Stimulated activated CD4-positive, alpha-beta T cell treated with anti-CD3 and anti-CD28 coated beads, Interleukin-4, amount 100 ng/mL, for 1 hour (primary cell): ENCODE data around the gene RIPOR3.
"Not testable (repeated sequence)": the region's sequence is repeated elsewhere in the genome, so short reads cannot be mapped to it uniquely, and the experiment has no call there.

Source experiments
- DNase-seq: peaks from one replicate; pipeline ENCODE4 v3.0.0-alpha.2; 2020

RIPOR3 gene

GRCh38 chr20:50679753-50680104 is 11.6 kb downstream of the RIPOR3 start:
- no peak for DNase-seq

- no peak for DNase-seq
Measured at GRCh38 chr20:50678169-50678898, 13.0 kb downstream of the RIPOR3 start.

DNA sequence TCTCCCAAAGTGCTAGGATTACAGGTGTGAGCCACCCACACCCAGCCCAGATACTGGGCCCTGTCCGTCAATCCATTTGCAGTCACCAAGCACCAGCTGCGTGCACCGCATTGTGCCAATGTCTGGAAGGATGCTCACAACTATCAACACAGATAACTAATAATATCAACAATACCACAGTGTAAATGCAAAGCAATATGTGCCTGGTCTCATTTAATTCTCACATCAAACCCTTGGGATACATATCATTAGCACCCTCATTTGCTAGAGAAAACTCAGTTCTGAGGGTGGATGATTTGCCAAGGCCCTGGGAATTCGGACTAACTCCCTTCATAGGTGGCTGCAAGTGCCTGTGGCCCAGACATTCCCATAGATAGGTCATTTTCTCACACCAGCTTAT is 14.5 kb downstream of the RIPOR3 start:
- DNase-seq: no peak

GRCh38 chr20:50676377-50676731 is 15.0 kb downstream of the RIPOR3 start:
- DNase-seq: not testable (repeated sequence)

DNA sequence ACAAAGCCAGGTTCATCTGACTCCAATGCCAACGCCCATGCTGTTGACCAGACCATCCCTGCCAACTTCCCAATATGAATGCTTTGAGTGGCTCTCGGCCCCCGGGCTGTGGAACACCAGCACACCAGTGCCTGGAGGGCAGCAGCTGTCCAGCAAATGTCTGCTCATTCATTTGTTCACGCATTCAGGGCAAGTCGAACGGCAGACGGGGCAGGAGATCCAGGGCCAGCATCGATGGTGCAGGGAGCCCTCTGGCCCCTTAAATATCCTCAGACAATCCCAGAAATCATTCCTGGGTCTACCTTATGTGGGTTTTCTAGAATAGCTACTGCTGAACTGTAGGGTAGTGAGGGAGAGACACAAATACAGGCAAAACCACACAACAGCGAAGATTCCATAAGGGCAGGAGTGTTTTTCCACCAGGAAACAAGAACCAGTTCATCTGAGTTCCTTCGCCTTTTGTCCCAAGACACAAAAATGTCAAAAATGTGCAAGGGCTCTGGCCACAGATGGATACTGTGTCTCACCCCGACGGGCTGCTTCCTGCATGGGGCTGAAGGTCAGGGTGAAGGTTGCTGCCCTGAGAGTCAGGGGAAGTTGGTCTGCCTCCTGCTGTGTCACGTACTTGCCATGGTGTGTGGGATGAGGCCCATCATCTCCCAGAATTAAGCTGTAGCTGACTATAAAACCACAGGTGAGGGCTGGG is 15.5 kb downstream of the RIPOR3 start:
- no peak for DNase-seq

- DNase-seq: no peak
Measured at GRCh38 chr20:50674138-50674825, 17.1 kb downstream of the RIPOR3 start.

DNA sequence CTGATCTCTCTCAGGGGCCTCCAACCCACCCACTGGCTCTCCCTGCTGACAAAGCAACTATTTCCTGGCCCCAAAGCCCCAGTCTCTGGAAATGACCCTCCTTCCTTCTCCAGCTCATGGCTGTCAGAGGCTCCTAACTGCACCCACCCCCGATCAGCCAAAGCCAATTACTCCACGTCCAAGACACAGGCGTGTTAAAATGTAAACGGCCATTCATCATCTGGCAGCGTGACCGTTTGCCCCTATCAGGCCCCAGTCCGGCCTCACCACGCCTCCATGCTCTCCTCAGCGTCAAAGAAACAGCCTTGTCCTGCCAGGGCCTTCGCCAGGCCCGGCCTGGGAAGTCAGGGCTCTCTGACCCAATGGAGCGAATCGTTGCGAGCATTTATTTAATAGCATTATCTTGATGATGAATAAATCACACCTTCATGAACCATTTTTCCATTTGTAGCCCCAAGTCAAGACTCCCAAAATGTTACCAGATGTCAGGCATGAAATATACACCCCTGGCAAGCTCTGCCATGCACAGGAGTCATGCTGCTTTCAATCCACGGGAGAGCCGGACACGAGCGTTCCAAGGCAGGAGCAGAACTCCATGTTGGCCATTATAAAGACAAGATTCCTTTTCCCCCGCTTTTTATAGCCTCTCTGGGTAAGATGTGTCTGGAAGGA is 17.7 kb downstream of the RIPOR3 start:
- no peak for DNase-seq

DNA sequence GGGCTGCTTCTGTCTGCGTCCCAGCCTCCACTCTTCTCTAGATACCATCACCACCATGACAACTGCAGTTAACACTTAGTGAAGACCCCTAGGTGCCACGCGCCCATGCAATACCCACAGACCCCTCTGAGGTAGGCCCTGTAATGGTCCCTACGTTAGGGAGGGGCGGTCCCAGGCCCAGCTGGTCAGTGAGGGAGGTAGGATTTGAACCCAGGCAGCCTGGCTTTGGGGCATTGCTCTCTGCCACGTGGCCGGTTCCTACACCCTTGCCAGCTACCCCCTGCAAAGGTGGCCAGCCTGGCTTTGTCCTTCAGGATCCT is 18.2 kb downstream of the RIPOR3 start:
- no peak for DNase-seq

- DNase-seq: no peak
Measured at GRCh38 chr20:50672400-50673145, 18.8 kb downstream of the RIPOR3 start.

DNA sequence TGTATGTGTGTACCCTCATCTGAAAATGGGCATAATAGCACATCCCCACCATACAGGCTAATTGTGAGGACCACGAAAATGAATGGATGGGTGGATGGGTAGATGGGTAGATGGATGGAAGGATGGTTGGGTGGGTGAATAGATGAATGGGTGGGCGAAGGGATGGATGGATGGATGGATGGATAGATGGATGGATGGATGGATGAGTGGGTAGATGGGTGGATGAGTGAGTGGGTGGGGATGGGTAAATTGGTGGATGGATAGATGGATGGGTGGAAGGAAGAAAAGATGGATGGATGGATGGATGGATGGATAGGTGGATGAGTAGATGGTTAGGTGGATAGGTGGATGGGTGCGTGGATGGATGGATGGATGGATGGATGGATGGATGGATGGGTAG is 19.7 kb downstream of the RIPOR3 start:
- DNase-seq: no peak

GRCh38 chr20:50671010-50671409 is 20.3 kb downstream of the RIPOR3 start:
- not testable (repeated sequence) for DNase-seq

- DNase-seq: no peak
Measured at GRCh38 chr20:50670126-50670862, 21.0 kb downstream of the RIPOR3 start.

GRCh38 chr20:50668798-50669197 is 22.5 kb downstream of the RIPOR3 start:
- DNase-seq: no peak

DNA sequence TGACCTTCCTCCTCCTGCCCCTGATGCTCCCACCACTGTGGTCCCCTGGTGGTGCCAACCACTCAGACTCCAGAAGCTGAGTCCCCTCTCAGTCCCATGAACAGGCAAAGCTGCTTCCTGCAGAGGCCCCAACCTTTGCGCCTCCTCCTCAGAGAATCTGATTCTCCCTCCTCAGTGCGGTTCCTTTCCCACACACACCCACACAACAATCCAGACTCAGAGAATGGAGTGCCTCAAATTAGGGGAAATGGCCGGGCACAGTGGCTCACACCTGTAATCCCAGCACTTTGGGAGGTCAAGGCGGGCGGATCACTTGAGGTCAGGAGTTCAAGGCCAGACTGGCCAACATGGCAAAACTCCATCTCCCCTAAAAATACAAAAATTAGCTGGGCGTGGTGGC is 23.0 kb downstream of the RIPOR3 start:
- DNase-seq: no peak

DNA sequence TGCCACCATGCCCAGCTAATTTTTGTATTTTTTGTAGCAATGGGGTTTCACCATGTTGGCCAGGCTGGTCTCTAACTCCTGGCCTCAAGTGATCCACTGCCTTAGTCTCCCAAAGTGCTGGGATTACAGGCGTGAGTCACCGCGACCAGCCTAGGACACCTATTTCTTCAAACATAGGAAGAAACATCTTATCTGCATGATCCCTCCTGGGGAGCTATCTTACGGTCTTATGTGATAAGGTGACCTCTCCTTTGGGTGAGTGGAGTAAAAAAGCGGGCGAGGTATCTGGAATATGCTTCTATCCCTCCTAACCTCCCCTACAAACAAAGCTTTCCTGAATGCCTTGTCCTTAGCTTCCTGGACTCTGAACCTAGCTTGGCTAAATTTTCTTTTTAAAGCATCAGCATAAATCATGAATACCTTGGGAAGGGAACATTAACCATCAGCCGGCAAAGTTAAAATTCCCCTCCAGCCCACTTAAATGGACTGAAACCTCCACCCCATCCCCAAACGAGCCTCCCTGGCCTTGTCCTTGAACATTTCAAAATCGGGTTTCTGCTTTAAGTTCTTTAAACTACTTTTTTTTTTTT is 24.5 kb downstream of the RIPOR3 start:
- DNase-seq: no peak

DNA sequence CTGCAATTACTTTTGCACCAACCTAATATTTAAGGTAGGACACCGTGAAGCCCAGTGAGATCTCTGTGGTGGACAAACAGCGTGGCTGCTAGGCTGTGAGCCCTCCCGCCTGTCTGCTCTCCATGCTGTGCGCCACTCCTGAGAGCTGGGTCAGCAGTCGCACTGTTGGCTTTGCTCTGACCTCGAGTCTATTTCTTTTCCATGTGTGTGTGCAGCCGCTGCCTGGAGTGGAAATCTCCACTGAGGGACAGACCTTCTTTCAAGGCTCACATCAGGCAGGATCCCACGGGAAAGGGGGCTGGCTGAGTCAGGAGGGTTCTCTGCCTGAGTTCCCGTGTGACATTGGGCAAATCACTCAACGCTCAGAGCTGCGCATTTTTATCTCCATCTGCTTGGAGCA is 27.1 kb downstream of the RIPOR3 start:
- no peak for DNase-seq

DNA sequence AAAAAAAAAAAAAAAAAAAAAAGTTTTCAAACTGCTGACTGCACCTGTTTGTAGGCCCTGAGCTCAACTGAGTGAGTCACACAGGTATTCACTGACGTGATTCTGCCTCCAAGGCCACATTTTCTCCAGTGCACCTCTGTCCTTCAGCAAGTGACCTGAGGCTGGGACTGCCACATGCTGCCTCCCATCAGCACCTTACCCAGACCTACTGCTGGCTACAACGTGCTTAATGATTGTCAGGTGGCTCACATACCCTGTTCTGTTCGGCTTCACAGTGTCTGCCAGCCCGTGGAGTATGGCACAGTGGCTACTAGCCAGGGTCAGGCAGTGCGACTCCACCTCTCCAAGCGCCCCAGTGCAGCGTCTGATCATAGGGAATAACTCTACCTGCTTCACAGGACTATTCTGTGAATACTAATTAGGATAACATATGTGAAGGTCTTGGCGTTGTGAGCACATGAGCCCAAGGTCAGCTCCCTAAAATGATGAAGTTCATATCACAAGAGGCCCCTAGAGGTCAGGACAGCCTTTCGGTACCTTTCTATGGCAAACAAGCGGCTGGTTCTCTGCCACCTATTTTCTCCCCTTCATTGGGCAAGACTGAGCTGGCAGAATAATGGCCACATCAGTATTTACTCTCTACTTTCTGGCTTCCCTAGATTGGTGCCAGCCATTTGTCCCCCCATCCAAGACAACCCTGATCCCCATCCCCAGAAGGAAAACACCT is 28.1 kb downstream of the RIPOR3 start:
- DNase-seq: no peak

DNA sequence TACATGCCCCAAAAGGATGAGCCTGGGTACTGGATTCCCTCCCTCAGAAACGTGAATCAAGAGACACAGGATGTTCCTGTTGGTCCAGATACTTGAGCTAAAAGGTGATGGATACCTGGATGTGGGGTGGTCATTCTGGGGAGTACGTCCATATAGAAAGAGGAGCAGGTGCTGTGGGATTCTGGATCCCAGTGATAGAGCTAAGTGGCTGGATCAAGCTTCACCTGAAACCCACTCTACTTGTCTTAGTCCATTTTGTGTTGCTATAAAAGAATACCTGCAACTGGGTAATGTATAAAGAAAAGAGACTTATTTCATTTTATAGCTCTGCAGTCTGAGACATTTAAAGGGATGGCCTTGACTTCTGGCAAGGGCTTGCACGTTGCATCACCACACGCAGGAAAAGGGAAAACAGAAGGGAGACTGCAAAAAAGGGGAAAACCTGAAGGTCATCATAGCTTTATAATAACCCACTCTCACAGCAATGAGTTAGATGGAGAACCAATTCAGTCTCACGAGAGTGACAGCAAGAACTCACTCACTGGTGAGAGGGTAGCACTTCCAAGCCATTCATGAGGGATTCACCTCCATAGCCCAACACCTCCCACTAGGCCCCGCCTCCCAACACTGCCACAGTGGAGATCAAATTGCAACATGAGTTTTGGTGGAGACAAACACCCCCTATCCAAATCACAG is 31.2 kb downstream of the RIPOR3 start:
- DNase-seq: no peak

DNA sequence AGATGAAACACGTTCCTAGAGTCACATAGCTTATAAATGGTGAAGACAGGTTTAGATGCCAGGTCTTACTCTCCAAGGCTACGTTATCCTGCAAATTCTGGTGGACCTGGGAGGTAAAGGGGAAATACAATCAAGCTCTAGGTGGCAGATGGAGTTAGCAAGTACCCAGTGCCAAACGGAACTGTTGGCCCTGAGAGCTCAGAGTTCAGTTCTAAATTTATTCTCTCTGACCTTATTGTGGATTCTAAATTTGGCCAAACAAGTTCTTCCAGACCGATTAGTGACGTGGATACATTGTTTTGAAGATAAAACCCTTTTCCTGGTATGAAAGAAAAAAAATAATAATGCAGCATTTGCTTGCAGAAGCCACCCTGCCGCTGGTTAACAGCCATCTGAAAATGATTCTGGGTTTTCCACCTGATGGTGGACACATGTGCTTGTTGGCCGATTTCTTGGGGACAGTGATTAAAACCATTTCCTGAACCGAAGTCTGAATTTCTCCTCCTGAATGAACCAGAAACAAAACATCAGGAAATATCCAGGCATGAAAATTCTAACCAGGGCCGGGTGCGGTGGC is 32.5 kb downstream of the RIPOR3 start:
- DNase-seq: no peak

DNA sequence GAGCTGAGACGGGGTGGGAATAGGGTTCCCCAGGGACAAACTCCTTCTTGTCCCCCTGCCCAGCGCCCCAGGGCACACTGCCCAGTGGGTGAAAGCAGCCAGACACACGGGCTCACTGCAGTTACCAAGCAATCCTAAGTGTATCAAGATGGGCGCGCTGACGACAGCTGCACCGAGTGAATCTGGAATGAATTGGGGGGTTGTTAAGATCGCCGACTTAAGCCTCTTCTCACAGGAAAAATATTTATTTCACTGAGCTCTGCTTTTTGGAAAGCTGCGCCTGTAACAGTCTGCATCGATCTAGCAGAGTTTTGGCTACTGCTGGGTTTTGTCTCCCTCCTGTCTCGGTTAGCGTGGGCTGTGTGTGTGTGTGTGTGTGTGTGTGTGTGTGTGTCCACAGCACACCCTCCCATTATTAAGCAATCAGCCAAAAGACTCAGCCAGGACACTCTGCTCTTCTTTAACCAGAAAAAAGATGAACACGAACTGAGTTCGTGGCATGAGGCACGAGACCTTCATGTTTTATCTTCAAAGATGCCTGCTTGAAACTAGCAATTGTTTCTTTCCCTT is 35.9 kb downstream of the RIPOR3 start:
- no peak for DNase-seq
